ENCODE data around the gene ITGA4. TPM values are rescaled to one million over a fixed set of nuclear protein-coding genes. Genes with fewer than 3 reads are reported as not detected.

The ITGA4 gene
- total RNA-seq, 4 donors from 2014 or later = 2.2 to 8.4 (median 3.5) TPM

- TF ChIP-seq POLR2A (IDR thresholded peaks at IDR 0.05; ENCODE audit: low read depth) (no peak), EP300 (IDR thresholded peaks at IDR 0.05) (no peak), POLR2AphosphoS5 (IDR thresholded peaks at IDR 0.05) (no peak), CTCF (IDR thresholded peaks at IDR 0.05) (no peak)
- no peaks in the 10 kb centered on the region for H3K27me3 ChIP-seq
- no peaks in the 10 kb centered on the region for H3K36me3 ChIP-seq
- H3K9me3 ChIP-seq = no peaks in the 10 kb centered on the region
- H3K4me3 ChIP-seq = no peak overlapping the region
- H3K27ac ChIP-seq (replicated peaks in 1 of 4) = no peak overlapping the region
- 87% methylated on average over 5 of the region's 6 CpGs for WGBS
- H3K4me1 ChIP-seq = peaks cover 0 to 4% (median under 1%) of the 10 kb centered on the region in 4 donors
- no peak for DNase-seq (ENCODE audit: extremely low spot score)
- intact Hi-C loops (cut with DNase I) = no loop called here
These were observed 36.7 kb upstream of the ITGA4 start for GRCh38 chr2:181420259-181421130.

GRCh38 chr2:181421131-181421458 is 36.1 kb upstream of the ITGA4 start:
- H3K9me3 ChIP-seq = no peaks in the 10 kb centered on the region
- H3K36me3 ChIP-seq = no peaks in the 10 kb centered on the region
- H3K27ac ChIP-seq (replicated peaks in 1 of 4) = no peak overlapping the region
- H3K4me1 ChIP-seq = peaks cover 0 to 10% (median 3%) of the 10 kb centered on the region in 4 donors
- intact Hi-C loops (cut with DNase I) = no loop called here
- no peak for TF ChIP-seq POLR2A (IDR thresholded peaks at IDR 0.05; ENCODE audit: low read depth)
- no peak for TF ChIP-seq EP300 (IDR thresholded peaks at IDR 0.05)
- TF ChIP-seq CTCF (IDR thresholded peaks at IDR 0.05) = no peak
- TF ChIP-seq POLR2AphosphoS5 (IDR thresholded peaks at IDR 0.05) = no peak
- WGBS = 71% methylated on average over 1 of the region's 1 CpG
- H3K4me3 ChIP-seq = no peak overlapping the region
- DNase-seq (ENCODE audit: extremely low spot score) = no peak
- H3K27me3 ChIP-seq = no peaks in the 10 kb centered on the region

- H3K4me3 ChIP-seq = no peak overlapping the region
- H3K9me3 ChIP-seq = no peaks in the 10 kb centered on the region
- TF ChIP-seq POLR2AphosphoS5 (IDR thresholded peaks at IDR 0.05) (no peak), POLR2A (IDR thresholded peaks at IDR 0.05; ENCODE audit: low read depth) (no peak), EP300 (IDR thresholded peaks at IDR 0.05) (no peak), CTCF (IDR thresholded peaks at IDR 0.05) (no peak)
- 81% methylated on average over 2 of the region's 2 CpGs for WGBS
- no peaks in the 10 kb centered on the region for H3K36me3 ChIP-seq
- intact Hi-C loops (cut with DNase I) = no loop called here
- H3K27me3 ChIP-seq = no peaks in the 10 kb centered on the region
- peaks cover 0 to 13% (median 4%) of the 10 kb centered on the region in 4 donors for H3K4me1 ChIP-seq
- H3K27ac ChIP-seq (replicated peaks in 1 of 4) = no peak overlapping the region
- DNase-seq (ENCODE audit: extremely low spot score) = no peak
These were observed 35.7 kb upstream of the ITGA4 start for GRCh38 chr2:181421464-181421863.

GRCh38 chr2:181426672-181427071 is 30.5 kb upstream of the ITGA4 start:
- Histone ChIP-seq H3K9me3 (no peaks in the 10 kb centered on the region), H3K4me1 (peaks cover 0 to 13% (median 4%) of the 10 kb centered on the region in 4 donors), H3K27ac (replicated peaks in 1 of 4) (no peak overlapping the region), H3K4me3 (no peak overlapping the region), H3K36me3 (no peaks in the 10 kb centered on the region), H3K27me3 (no peaks in the 10 kb centered on the region)
- DNase-seq (ENCODE audit: extremely low spot score) = no peak
- TF ChIP-seq POLR2A (IDR thresholded peaks at IDR 0.05; ENCODE audit: low read depth) (no peak), POLR2AphosphoS5 (IDR thresholded peaks at IDR 0.05) (no peak), EP300 (IDR thresholded peaks at IDR 0.05) (no peak), CTCF (IDR thresholded peaks at IDR 0.05) (no peak)
- intact Hi-C loops (cut with DNase I) = no loop called here
- 63% methylated on average over 2 of the region's 2 CpGs for WGBS

Data from esophagus muscularis mucosa (tissue), 4 donors.